Adrenal gland (tissue), 5 donors: ENCODE data around the gene SHC1.

Source experiments
- POLR2A ChIP-seq, 2 donors: fragments of 450-650 bp; IDR thresholded peaks; one replicate each; pipeline ENCODE4 v1.6.1; 2017; ENCODE audit warnings: antibody characterized with exemption in 2 of 2, mild to moderate bottlenecking in 2 of 2, moderate library complexity in 1 of 2
- TF ChIP-seq, protein P1 (sequence below), 6 experiments: fragments of 450-650 bp in 4 of 6; fragments of 200-600 bp in 2 of 6; sonication (generic) in 1 of 6; IDR thresholded peaks; 1 replicate in 5 of 6; 2 replicates in 1 of 6; pipeline versions ENCODE4 v1.5.1 to v1.8.0; 2016 to 2021; ENCODE audit warnings: antibody characterized with exemption in 6 of 6, mild to moderate bottlenecking in 2 of 6, moderate library complexity in 1 of 6
- donor health status: DM: no; HTN: no; CAD: no.

GRCh38 chr1:154913273-154913672, 57.3 kb downstream of the SHC1 start:
- TF ChIP-seq, protein P1, sequence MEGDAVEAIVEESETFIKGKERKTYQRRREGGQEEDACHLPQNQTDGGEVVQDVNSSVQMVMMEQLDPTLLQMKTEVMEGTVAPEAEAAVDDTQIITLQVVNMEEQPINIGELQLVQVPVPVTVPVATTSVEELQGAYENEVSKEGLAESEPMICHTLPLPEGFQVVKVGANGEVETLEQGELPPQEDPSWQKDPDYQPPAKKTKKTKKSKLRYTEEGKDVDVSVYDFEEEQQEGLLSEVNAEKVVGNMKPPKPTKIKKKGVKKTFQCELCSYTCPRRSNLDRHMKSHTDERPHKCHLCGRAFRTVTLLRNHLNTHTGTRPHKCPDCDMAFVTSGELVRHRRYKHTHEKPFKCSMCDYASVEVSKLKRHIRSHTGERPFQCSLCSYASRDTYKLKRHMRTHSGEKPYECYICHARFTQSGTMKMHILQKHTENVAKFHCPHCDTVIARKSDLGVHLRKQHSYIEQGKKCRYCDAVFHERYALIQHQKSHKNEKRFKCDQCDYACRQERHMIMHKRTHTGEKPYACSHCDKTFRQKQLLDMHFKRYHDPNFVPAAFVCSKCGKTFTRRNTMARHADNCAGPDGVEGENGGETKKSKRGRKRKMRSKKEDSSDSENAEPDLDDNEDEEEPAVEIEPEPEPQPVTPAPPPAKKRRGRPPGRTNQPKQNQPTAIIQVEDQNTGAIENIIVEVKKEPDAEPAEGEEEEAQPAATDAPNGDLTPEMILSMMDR (IDR thresholded peaks at IDR 0.05): no peak
- no peak for TF ChIP-seq POLR2A (IDR thresholded peaks at IDR 0.05)
